SK-N-DZ (cell line): Measurements from ENCODE around the gene FBN3. TPM values are rescaled to one million over a fixed set of nuclear protein-coding genes. Genes with fewer than 3 reads are reported as not detected.
A peak's percentile ranks its signal among the peaks of the same experiment; 100 is the strongest.
"Not testable (repeated sequence)": the region's sequence is repeated elsewhere in the genome, so short reads cannot be mapped to it uniquely, and the experiment has no call there.

Experiments
- DNase-seq: peaks from one replicate; pipeline ENCODE4 v3.0.0-alpha.2; 2015; ENCODE audit warnings: low spot score
- polyA plus RNA-seq, 2 experiments: library from polyadenylated mRNA; depleted of rRNA; stranded (reverse); fragments of >200 nt; gene quantifications; 2 replicates each; pipeline ENCODE4 v1.2.3, GENCODE V29; 2014

The FBN3 gene
- polyA plus RNA-seq (2014; cell fraction: cytosol; rRNA removed) = 0.13 and 0.20 TPM in 2 replicates
- 0.41 and 0.47 TPM in 2 replicates for polyA plus RNA-seq (2014; cell fraction: nucleus; rRNA removed)

DNA sequence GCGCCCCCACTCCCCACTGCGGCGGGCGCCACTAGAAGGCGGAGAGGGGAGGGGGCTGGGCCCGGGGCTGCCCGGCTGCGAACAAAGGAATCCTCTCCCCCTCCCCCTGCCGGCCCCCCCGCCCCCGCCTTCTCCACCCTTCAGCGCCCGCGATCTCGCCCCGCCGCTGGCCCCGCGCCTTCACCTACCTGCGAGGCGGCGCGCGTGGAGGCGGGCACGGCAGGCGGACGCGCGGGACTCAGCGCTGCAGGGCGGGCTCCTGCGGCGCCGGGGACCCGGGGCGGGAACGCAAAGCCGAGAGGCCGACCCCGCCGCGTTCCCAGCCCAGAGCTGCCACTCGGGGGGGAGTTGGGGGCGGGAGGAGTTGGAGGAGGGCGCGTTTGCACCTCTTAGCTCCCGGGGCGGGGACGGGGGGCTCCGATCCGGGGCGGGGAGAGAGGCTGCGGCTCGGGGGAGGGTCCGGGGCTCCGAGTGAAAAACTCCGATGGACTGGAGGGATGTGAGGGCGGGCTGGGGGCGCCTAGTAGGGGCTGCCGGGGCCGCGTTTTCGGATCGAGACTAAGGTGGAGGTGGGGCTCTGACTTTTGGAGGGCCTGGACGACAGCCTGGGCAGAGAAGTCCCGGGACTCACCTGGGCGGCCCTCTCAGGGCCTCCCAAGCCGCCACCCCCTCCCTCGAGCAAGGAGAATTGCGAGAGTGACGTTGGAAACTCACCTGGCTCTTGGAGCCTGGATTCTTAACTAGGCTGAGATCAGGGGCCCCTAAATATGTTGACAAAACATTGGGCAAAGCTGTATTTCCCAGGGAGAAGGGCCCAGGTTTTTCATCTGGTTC is at the start of gene FBN3:
Gene FBN3 (minus strand): TSS at position 332 of the 834 bp plus-strand sequence. CDS start 2,112 bp downstream, outside the sequence.
- no peak for DNase-seq

DNA sequence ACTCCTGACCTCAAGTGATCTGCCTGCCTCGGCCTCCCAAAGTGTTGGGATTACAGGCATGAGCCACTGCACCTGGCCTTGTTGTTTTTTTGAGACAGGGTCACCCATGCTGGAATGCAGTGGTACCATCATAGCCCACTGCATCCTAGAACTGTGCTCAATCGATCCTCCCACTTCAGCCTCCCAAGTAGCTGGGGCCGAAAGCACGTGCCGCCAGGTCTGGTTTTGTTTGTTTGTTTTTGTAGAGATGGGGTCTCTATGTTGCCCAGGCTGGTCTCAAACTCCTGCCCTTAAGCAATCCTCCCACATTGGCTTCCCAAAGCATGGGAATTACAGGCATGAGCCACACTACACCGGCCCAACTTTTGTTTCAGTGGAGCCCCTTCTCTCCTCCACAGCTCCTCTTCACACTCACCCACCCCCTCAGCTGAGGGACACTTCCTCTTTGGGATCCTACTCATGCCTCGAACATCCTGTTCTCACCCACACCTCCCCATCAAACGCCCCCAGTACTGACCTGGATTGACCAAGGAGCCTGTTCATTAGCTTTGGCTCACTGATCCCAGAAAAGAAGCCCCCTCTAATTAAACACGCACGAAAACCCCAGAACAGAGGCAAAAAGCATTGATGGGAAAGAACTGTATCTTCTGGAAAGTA is 47.0 kb upstream of the FBN3 start:
- no peak for DNase-seq

DNA sequence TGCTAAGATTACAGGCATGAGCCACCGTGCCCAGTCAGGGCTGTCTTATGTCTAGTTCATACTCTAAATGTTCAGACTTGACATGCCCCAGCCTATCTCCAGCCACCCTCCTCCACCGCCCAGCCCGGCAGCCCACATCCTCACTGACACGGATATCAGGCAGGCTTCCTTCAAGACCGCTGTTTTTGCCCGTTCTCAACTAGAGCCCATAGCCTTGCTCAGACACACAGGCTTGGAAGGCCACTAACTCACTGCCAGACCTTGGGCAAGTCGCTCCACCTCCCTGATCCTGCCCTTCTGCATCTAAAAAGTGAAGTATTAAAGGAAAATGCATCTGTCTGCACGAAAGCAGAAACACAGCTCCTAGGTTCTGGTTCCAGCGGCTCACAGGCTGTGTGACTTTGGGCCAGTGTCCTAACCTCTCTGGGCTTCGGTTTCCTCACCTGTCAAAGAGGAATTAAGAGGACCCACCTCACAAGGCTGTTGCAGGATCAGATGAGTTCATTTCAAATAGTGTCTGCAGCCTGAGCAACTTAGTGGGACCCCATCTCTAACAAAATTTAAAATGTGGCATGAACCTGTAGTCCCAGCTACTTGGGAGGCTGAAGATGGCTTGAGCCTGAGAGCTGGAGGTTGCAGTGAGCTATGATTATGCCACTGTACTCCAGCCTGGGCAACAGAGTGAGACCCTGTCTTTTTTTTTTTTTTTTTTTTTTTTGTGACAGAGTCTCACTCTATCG is 45.3 kb upstream of the FBN3 start:
- no peak for DNase-seq

DNA sequence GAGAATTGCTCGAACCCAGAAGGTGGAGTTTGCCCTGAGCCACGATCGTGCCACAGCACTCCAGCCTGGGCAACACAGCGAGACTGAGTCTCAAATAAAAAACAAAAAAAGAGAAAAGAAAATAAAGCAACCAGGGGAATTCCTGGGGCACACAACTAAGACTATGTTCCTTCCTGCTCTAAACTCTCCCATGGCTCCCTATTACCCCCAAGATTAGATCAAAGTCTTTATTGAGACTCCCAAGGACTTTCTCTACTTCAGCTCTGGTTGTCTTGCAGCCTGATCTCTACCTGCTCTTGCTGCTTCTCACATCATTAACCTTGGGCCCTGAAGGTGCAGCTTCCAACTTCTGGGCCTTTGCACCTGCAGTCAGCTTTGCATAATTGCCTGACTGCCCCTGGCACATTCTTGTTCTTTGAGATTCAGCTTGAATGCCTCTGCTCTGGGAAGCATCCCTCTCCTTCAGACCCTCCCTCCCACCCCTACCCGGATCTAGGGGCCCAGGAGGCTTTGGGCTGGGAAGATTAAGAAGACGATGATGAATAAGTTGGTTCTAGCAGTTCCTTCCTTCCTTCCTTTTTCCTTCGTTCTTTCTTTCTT is 42.9 kb upstream of the FBN3 start:
- DNase-seq = no peak

DNA sequence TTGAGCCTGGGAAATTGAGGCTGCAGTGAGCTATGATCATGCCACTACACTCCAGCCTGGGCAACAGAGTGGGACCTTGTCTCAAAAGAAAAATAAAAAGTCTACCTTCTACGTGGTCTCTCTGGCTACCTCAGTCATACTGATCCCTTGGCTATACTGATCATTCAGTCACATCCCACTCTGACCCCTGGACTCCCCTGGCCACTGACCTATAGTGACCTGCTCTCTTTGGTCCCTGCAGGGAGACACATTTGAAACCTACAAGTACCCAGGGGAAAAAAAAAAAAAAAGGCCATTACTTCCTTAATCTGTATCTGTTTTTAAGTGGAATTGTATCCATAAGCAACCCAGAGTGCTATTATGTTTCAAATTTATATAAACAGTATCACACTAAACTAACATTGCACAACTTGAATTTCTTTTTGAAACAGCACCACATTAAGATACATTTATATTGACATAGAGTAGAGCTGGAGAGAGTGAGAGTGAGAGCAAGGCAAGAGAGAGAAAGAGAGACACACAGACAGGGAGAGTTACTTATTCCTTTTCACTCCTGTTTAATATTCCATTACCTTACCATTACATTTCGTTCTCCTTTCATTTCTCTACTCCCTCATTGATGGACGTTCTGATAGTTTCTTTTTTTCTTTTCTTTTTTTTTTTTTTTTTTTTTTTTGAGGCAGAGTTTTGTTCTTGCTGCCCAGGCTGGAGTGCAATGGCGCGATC is 36.1 kb upstream of the FBN3 start:
- DNase-seq = no peak

DNA sequence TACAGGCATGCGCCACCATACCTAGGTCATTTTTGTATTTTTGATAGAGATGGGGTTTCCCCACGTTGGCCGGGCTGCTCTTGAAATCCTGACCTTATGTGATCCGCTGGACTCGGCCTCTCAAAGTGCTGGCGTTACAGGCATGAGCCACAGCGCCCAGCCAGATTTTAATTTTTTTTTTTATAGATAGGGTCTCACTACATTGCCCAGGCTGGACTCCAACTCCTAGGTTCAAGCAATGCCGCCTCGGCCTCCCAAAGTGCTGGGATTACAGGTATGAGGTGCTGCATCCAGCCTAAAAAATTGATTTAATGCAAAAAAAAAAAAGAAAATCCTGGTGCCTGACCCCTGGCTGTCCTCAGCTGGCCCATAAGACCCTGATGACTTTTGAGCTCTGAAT is 34.9 kb upstream of the FBN3 start:
- DNase-seq = no peak

DNA sequence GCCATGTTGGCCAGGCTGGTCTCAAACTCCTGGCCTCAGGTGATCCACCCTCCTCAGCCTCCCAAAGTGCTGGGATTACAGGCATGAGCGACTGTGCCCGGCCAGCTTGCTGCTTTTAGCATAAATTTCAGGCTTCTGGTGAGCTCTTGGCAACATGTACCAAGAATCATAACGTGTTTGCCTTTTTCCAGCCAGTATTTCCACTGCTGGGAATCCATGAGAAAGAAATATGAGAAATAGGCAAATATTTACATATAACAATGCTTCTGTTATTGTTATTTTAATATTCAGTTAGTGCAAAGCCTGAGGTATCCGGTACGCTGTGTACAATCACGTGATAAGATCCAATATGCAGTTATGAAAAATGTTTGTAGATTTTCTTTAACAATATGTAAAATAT is 30.6 kb upstream of the FBN3 start:
- no peak for DNase-seq

DNA sequence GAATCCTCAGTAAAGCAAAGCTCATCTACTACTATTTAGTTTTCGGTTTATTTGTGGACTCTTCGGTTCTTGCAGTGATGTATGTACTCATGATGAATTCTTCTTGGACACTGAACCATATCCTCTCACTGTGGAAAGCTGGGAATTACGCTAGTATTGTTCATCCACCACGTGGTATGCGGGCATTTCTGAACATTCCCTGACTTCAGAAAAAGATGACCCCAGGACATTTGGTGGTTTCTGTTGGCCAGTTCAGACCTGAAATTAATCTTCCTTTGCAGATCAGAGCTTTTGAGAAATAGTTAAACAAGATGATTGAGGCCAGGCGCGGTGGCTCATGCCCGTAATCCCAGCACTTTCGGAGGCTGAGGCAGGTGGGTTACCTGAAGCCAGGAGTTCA is 25.3 kb upstream of the FBN3 start:
- no peak for DNase-seq

DNA sequence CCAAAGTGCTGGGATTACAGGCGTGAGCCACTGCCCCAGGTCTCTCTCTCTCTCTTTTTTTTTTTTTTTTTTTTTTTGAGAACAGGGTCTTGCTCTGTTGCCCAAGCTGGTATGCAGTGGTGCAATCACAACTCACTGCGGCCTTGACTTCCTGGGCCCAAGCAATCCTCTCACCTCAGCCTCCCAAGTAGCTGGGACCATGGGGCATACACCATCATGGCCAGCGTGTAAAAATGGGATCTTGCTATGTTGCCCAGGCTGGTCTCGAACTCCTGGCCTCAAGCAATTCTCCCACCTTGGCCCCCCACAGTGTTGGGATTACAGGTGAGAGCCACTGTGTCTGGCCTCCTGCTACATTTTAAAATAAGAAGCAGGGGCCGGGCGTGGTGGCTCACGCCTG is 19.1 kb upstream of the FBN3 start:
- no peak for DNase-seq

DNA sequence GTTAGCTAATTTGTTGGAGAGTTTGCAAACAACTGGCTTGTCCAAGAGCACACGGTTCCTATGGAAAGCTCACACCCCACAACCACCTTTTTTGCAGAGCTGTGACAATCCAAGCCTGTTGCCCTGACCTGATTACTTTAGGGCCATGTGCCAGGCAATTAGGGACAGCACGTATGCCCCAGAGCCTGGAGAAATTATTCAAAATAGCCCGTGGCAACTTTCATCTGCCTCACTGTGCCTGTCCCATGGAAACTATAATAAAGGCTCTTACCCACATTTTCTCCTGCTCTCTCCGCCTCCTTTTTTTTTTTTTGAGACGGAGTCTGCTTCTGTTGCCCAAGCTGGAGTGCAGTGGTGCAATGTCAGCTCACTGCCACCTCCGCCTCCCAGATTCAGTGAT is 18.6 kb upstream of the FBN3 start:
- DNase-seq = no peak

DNA sequence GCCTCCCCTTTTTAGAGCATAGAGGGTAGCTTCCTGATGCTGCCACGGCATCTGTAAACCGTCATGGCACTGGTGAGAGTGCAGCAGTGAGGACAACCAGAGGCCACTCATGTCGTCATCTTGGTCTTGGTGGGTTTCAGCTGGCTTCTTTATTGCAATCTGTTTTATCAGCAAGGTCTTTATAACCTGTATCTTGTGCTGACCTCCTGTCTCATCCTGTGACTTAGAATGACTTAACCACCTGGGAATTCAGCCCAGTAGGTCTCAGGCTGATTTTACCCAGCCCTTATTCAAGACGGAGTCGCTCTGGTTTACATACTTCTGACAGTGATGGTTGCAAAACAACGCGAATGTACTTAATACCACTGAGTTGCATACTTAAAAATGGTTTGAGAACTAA is 14.4 kb upstream of the FBN3 start:
- DNase-seq = no peak

DNA sequence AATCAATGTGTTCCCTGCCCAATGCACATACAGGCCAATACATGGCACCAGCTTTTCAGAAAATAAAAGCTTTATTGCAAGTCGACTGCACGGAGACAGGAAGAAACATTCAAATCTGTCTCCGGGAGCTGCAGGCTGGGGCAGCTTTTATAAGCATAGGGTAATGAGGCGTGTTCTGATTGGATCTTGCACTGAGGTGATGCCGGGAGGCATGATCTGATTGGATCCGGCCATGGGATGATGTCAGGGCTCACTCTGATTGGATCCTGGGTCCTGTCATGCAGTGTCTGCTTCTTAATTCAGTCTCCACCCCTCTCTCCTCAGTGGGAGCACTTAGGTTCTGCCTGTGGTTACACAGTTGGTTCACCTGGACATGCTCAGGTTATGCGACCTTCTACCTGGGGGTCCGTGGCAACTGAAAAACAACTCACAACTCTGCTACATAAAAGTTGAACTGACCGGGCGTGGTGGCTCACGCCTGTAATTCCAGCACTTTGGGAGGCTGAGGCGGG is 11.8 kb upstream of the FBN3 start:
- peak; percentile 64 for DNase-seq

DNA sequence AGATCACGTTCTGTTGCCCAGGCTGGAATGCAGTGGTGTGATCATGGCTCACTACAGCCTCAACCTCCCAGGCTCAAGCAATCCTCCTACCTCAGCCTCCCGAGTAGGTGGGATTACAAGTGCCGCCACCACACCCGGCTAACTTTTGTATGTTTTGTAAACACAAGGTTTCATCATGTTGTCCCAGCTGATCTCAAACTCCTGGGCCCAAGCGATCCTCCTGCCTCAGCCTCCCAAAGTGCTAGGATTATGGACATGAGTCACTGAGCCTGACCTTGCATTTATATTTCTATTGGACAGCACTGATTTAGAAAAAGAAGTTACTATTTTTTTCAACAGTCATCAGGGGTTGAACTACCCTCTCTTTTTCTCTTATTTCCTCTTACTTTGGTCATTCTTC is 9.9 kb upstream of the FBN3 start:
- not testable (repeated sequence) for DNase-seq

DNA sequence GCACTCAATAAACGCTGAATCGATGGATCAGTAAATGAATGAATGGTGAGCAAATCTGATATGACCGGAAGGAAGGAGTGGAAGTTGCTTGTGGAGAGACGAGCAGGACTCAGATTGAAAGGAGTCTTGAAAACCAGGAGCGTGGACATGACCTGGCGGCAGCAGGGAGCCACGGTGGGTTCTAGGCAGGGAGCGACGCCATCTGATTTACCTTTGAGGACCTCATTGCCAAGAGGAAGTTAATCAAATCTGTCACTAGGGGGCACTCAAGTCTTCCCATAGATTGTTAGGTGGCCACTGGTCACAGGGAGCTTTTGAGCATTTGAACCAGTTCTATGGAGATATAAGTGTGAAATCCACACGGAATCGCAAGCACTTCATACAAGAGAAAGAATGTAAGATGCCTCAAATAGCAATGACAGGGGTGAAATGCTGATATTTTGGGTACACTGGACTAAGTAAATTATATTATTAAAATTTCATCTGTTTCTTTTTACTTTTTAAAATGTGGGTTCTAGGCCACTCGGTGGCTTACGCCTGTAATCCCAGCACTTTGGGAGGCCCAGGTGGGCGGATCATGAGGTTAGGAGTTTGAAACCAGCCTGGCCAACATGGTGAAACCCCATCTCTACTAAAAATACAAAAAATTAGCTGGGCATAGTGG is 9.2 kb upstream of the FBN3 start:
- peak; percentile 74 for DNase-seq

DNA sequence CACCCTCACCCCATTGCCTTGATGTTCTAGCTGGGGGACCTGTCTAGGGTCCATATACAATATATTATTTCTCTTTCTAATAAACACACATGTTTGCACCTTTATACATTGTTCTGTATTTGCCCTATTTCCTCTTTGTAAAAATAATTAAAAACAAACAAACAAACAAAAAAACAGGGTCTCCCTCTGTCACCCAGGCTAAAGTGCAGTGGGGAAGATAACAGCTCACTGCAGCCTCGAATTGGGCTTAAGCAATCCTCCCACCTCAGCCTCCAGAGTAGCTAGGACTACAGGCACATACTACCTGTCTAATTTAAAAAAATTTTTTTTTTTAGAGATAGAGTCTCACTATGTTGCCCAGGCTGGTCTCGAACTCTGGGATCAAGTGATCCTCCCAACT is 5.9 kb upstream of the FBN3 start:
- DNase-seq = no peak

DNA sequence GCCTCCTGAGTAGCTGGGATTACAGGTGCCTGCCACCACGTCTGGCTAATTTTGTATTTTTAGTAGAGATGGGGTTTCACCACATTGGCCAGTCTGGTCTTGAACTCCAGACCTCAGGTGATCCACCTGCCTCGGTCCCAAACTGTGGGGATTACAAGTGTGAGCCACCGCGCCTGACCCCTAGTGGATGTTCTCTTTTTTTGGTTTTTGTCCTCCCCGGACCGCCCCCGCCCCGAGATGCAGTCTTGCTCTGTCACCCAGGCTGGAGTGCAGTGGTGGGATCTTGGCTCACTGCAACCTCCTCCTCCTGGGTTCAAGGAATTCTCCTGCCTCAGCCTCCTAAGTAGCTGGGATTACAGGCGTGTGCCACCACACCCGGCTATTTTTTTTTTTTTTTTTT is 4.6 kb upstream of the FBN3 start:
- not testable (repeated sequence) for DNase-seq

DNA sequence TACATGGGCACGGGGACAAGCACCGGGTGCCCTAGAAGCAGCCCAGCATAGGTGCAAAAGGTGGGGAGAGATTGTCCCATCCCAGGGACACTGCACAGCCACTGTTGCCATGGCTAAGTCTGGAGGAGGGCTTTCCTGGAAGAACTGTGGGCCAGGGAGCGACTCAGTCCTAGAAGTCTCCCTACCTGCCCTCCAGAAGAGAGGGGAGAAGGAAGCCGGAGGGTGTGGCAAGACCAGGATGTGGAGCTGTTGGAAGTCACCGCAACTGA is 2.3 kb upstream of the FBN3 start:
- no peak for DNase-seq

DNA sequence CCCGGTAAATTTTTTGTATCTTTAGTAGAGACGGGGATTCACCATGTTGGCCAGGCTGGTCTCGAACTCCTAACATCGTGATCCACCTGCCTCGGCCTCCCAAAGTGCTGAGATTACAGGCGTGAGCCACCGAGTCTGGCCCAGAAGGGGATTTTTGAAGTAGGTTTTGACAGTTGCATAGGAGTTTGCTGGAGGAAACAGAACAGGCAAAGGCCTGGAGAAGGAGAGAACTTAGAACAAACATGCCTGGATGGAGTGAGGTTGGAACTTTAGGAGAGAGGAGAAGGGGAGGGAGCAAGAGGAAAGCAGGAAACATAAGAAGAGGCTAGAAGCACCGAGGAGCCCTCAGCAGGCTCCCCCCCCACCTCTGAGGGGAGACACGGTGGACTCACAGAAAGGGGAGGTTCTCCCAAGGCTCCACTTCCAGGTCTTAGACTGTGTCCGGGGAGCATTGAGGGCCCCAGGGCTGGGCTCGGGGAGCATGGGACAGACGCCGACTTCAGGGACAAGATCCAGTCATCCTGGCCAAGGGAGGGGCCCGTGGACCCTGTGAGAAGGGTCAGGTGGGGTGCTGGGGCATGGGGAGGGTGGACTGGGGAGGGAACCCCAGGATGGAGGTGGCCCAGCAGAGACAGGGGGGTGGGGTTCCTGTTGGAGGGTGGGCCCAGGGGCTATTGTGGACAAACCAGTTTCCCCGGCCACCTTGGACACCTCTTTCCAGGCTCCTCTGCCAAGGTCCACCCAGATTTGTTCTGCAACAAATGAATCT is 1.8 kb upstream of the FBN3 start:
- DNase-seq = no peak

DNA sequence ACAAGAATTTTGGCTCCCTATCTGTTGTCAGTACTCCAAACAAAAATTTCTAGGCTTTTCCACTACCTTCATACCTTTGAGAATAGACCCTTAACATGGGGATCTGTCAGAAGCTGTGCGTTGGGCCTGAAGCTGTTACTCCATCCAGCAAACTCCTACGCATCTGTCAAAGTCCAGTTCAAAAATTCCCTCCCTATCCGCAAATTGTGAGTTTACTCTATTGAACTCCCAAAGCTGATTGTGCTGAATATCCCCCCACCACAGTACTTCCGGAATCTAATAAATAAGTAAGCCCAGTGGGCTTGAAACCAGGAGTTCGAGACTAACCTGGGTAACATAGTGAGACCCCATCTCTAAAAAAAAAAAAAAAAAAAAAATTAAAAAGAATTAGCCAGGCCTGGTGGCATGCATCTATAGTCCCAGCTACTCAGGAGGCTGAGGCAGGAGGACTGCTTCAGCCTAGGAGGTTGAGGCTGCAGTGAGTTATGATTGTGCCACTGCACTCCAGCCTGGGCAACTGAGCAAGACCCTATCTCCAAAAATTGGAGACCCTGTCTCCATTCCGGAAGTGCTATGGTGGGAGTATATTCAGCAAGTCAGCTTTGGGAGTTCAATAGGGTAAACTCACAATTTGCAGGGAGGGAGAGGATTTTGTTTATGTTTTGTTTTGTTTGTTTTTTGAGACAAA is 930 bp upstream of the FBN3 start:
- DNase-seq = no peak
